Mesenchymal stem cell (in vitro differentiated cells and primary cell): Measurements from ENCODE around the gene CYP46A1.

Source experiments
- DNase-seq: peaks from one replicate; pipeline ENCODE4 v3.0.0-alpha.2; 2013
- H2AFZ ChIP-seq: one replicate; pipeline ENCODE4 v1.6.1; 2013; ENCODE audit warnings: low read depth, mild to moderate bottlenecking, control low read depth, inconsistent platforms, low read length, moderate library complexity
- H2AK5ac ChIP-seq: 2 replicates; pipeline ENCODE4 v1.6.1; 2013; ENCODE audit warnings: low read length, moderate library complexity, mild to moderate bottlenecking, inconsistent platforms; ENCODE audit not compliant: severe bottlenecking
- H2BK120ac ChIP-seq: one replicate; pipeline ENCODE4 v1.6.1; 2013; ENCODE audit warnings: low read depth, mild to moderate bottlenecking, inconsistent platforms, low read length, moderate library complexity
- H2BK12ac ChIP-seq, 2 experiments: one replicate each; pipeline ENCODE4 v1.6.1; 2013; ENCODE audit warnings: inconsistent platforms in 2 of 2, low read length in 2 of 2, mild to moderate bottlenecking in 2 of 2, moderate library complexity in 2 of 2, control low read depth in 1 of 2
- H2BK15ac ChIP-seq: one replicate; pipeline ENCODE4 v1.6.1; 2013; ENCODE audit warnings: mild to moderate bottlenecking, low read depth, inconsistent platforms; ENCODE audit not compliant: poor library complexity, severe bottlenecking
- H2BK5ac ChIP-seq: 2 replicates; pipeline ENCODE4 v1.6.1; 2013; ENCODE audit warnings: low read depth, mild to moderate bottlenecking, low read length, control low read depth, inconsistent platforms; ENCODE audit not compliant: poor library complexity, severe bottlenecking
- H3K14ac ChIP-seq, 2 experiments: one replicate each; pipeline ENCODE4 v1.6.1; 2013; ENCODE audit warnings: inconsistent platforms in 2 of 2, low read length in 2 of 2, control low read depth in 1 of 2, mild to moderate bottlenecking in 1 of 2, moderate library complexity in 1 of 2
- H3K18ac ChIP-seq, 2 experiments: one replicate each; pipeline ENCODE4 v1.6.1; 2013; ENCODE audit warnings: inconsistent platforms in 2 of 2, low read length in 2 of 2, control low read depth in 1 of 2, low read depth in 1 of 2, mild to moderate bottlenecking in 1 of 2
- H3K23ac ChIP-seq, 2 experiments: one replicate each; pipeline ENCODE4 v1.6.1; 2013; ENCODE audit warnings: inconsistent platforms in 2 of 2, low read length in 2 of 2, mild to moderate bottlenecking in 2 of 2, moderate library complexity in 2 of 2, control low read depth in 1 of 2
- H3K27ac ChIP-seq: 2 replicates; pipeline ENCODE4 v1.5.1; 2013; ENCODE audit warnings: mild to moderate bottlenecking, moderate library complexity, low read length, control low read depth, inconsistent platforms; ENCODE audit not compliant: poor library complexity, severe bottlenecking
- H3K27me3 ChIP-seq, 2 experiments: 2 replicates each; pipeline versions ENCODE4 v1.6.1 to v1.7.0; 2013; ENCODE audit warnings: low read length in 2 of 2, mild to moderate bottlenecking in 2 of 2, moderate library complexity in 2 of 2, control low read depth in 1 of 2, inconsistent platforms in 1 of 2; ENCODE audit not compliant: control insufficient read depth in 1 of 2, insufficient read depth in 1 of 2
- H3K36me3 ChIP-seq, 2 experiments: 2 replicates each; pipeline versions ENCODE4 v1.6.1 to v1.7.0; 2013; ENCODE audit warnings: low read length in 2 of 2, control low read depth in 1 of 2, inconsistent platforms in 1 of 2, low read depth in 1 of 2, mild to moderate bottlenecking in 1 of 2; ENCODE audit not compliant: insufficient read depth in 2 of 2, control insufficient read depth in 1 of 2
- H3K4ac ChIP-seq, 2 experiments: one replicate each; pipeline ENCODE4 v1.6.1; 2013; ENCODE audit warnings: inconsistent platforms in 2 of 2, low read length in 2 of 2, mild to moderate bottlenecking in 2 of 2, moderate library complexity in 2 of 2, control low read depth in 1 of 2, low read depth in 1 of 2
- H3K4me1 ChIP-seq: 2 replicates; pipeline ENCODE4 v1.6.1; 2013; ENCODE audit warnings: low read depth, low read length, control low read depth; ENCODE audit not compliant: control insufficient read depth, insufficient read depth
- H3K4me2 ChIP-seq: 2 replicates; pipeline ENCODE4 v1.6.1; 2013; ENCODE audit warnings: low read length, mild to moderate bottlenecking, inconsistent platforms; ENCODE audit not compliant: poor library complexity, severe bottlenecking
- H3K4me3 ChIP-seq, 2 experiments: 2 replicates each; pipeline versions ENCODE4 v1.5.1 to v1.7.0; 2013; ENCODE audit warnings: low read length in 2 of 2, mild to moderate bottlenecking in 2 of 2, control low read depth in 1 of 2, low read depth in 1 of 2; ENCODE audit not compliant: insufficient read depth in 1 of 2
- H3K79me1 ChIP-seq: replicated peaks from 2 replicates; pipeline ENCODE4 v1.6.1; 2013; ENCODE audit warnings: mild to moderate bottlenecking, control low read depth, low read length, inconsistent platforms; ENCODE audit not compliant: poor library complexity, severe bottlenecking
- H3K9ac ChIP-seq: 2 replicates; pipeline ENCODE4 v1.7.0; 2013; ENCODE audit warnings: mild to moderate bottlenecking, low read length, moderate library complexity
- H3K9me3 ChIP-seq: 2 replicates; pipeline ENCODE4 v1.7.0; 2013; ENCODE audit warnings: mild to moderate bottlenecking, low read length; ENCODE audit not compliant: control insufficient read depth
- H4K8ac ChIP-seq: one replicate; pipeline ENCODE4 v1.6.1; 2013; ENCODE audit warnings: inconsistent platforms, mild to moderate bottlenecking, low read length, moderate library complexity
- H4K91ac ChIP-seq: one replicate; pipeline ENCODE4 v1.6.1; 2013; ENCODE audit warnings: mild to moderate bottlenecking, low read length, inconsistent platforms
- WGBS: methylation state at CpG from one replicate; pipeline ENCODE4 v1.1.7; 2013; ENCODE audit warnings: mixed read lengths; 5-methylcytosine and 5-hydroxymethylcytosine counted together

Gene CYP46A1

DNA sequence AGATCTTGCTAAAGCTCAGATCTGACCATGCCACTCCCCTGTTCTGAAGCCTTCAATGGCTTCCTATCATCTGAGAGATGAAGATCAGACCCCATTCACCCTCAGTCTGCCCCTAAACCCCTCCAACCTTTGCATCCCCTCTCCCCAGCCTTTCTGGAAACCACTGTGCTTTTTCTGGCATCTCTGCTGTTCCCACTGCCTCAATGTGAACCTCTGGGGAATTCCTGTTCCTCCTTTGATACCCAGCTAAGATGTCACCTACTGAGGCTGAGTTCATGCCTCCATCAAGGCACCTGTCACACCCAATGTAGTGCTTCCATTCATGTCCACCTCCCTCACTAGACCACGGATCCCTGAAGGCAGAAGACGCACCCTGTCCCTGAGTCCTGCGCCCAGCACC is 19.3 kb downstream of the CYP46A1 start:
- 89% methylated on average over 3 of the region's 3 CpGs for WGBS
- Histone ChIP-seq H3K9me3 (peaks cover 13% of the 10 kb centered on the region), H3K9ac (no peak overlapping the region), H4K8ac (no peak overlapping the region), H2BK120ac (no peak overlapping the region), H3K18ac (no peak overlapping the region), H3K23ac (no peak overlapping the region), H3K79me1 (no peaks in the 10 kb centered on the region), H3K27ac (no peak overlapping the region), H3K36me3 (no peaks in the 10 kb centered on the region), H2AK5ac (no peak overlapping the region), H2AFZ (no peak overlapping the region), H4K91ac (no peak overlapping the region), H3K4me2 (no peak overlapping the region), H2BK15ac (no peak overlapping the region), H3K4ac (no peak overlapping the region), H3K14ac (no peak overlapping the region), H3K4me1 (no peaks in the 10 kb centered on the region), H2BK5ac (no peak overlapping the region), H3K27me3 (peaks cover 0 to 6% of the 10 kb centered on the region in 2 experiments), H2BK12ac (no peak overlapping the region), H3K4me3 (no peak overlapping the region)
- no peak for DNase-seq

GRCh38 chr14:99704037-99704436 is 19.9 kb downstream of the CYP46A1 start:
- peaks cover 13% of the 10 kb centered on the region for H3K9me3 ChIP-seq
- H4K8ac ChIP-seq: no peak overlapping the region
- no peak overlapping the region for H3K4me3 ChIP-seq
- H3K23ac ChIP-seq: no peak overlapping the region
- no peaks in the 10 kb centered on the region for H3K36me3 ChIP-seq
- no peak overlapping the region for H3K14ac ChIP-seq
- no peak overlapping the region for H4K91ac ChIP-seq
- WGBS: no CpG with 5 or more reads among the region's 2 CpGs
- no peak overlapping the region for H3K27ac ChIP-seq
- H2AFZ ChIP-seq: no peak overlapping the region
- no peaks in the 10 kb centered on the region for H3K27me3 ChIP-seq
- H2BK12ac ChIP-seq: no peak overlapping the region
- H3K4me1 ChIP-seq: no peaks in the 10 kb centered on the region
- H2AK5ac ChIP-seq: no peak overlapping the region
- no peak overlapping the region for H3K18ac ChIP-seq
- no peak overlapping the region for H2BK15ac ChIP-seq
- H2BK120ac ChIP-seq: no peak overlapping the region
- H3K79me1 ChIP-seq: no peaks in the 10 kb centered on the region
- no peak overlapping the region for H2BK5ac ChIP-seq
- H3K4ac ChIP-seq: no peak overlapping the region
- no peak for DNase-seq
- H3K4me2 ChIP-seq: no peak overlapping the region
- H3K9ac ChIP-seq: no peak overlapping the region

- H2BK15ac ChIP-seq: no peak overlapping the region
These were observed 22.2 kb downstream of the CYP46A1 start for GRCh38 chr14:99706107-99706900.

GRCh38 chr14:99707420-99707819 is 23.3 kb downstream of the CYP46A1 start:
- Histone ChIP-seq H3K4ac (no peak overlapping the region), H3K18ac (no peak overlapping the region), H3K4me1 (no peaks in the 10 kb centered on the region), H3K27me3 (no peaks in the 10 kb centered on the region), H3K27ac (no peak overlapping the region), H3K36me3 (no peaks in the 10 kb centered on the region), H3K23ac (no peak overlapping the region), H2BK15ac (no peak overlapping the region), H4K91ac (no peak overlapping the region), H2AK5ac (no peak overlapping the region), H3K79me1 (no peaks in the 10 kb centered on the region), H2BK12ac (no peak overlapping the region), H3K14ac (no peak overlapping the region), H2BK120ac (no peak overlapping the region), H3K4me3 (no peak overlapping the region), H3K9me3 (peaks cover 23% of the 10 kb centered on the region), H2BK5ac (no peak overlapping the region), H3K9ac (no peak overlapping the region), H3K4me2 (no peak overlapping the region), H4K8ac (no peak overlapping the region), H2AFZ (no peak overlapping the region)
- DNase-seq: no peak
- 100% methylated on average over 1 of the region's 2 CpGs for WGBS

More at GRCh38 chr14:99706107-99706900, 22.2 kb downstream of the CYP46A1 start:
- Histone ChIP-seq H2BK12ac (no peak overlapping the region), H2BK5ac (no peak overlapping the region), H3K9me3 (peaks cover 23% of the 10 kb centered on the region), H2BK120ac (no peak overlapping the region), H3K9ac (no peak overlapping the region), H4K8ac (no peak overlapping the region), H3K4me2 (no peak overlapping the region), H3K18ac (no peak overlapping the region), H3K4me1 (no peaks in the 10 kb centered on the region), H3K79me1 (no peaks in the 10 kb centered on the region), H3K4ac (no peak overlapping the region), H3K36me3 (no peaks in the 10 kb centered on the region), H3K23ac (no peak overlapping the region), H3K4me3 (no peak overlapping the region), H2AK5ac (no peak overlapping the region), H3K27ac (no peak overlapping the region), H4K91ac (no peak overlapping the region), H2AFZ (no peak overlapping the region), H3K14ac (no peak overlapping the region), H3K27me3 (no peaks in the 10 kb centered on the region)
- no peak for DNase-seq
- 67% methylated on average over 8 of the region's 8 CpGs for WGBS
